Erythroblast (primary cell): ENCODE data around the gene DNAJC11.

ENCODE experiments used
- GATA1 ChIP-seq: IDR thresholded peaks from 2 replicates; pipeline ENCODE4 v1.6.1; 2011; ENCODE audit warnings: low read depth, mild to moderate bottlenecking, control low read depth, low read length, moderate library complexity
- POLR2A ChIP-seq: IDR thresholded peaks from 2 replicates; pipeline ENCODE4 v1.6.1; 2011; ENCODE audit warnings: mild to moderate bottlenecking, low read length

DNA sequence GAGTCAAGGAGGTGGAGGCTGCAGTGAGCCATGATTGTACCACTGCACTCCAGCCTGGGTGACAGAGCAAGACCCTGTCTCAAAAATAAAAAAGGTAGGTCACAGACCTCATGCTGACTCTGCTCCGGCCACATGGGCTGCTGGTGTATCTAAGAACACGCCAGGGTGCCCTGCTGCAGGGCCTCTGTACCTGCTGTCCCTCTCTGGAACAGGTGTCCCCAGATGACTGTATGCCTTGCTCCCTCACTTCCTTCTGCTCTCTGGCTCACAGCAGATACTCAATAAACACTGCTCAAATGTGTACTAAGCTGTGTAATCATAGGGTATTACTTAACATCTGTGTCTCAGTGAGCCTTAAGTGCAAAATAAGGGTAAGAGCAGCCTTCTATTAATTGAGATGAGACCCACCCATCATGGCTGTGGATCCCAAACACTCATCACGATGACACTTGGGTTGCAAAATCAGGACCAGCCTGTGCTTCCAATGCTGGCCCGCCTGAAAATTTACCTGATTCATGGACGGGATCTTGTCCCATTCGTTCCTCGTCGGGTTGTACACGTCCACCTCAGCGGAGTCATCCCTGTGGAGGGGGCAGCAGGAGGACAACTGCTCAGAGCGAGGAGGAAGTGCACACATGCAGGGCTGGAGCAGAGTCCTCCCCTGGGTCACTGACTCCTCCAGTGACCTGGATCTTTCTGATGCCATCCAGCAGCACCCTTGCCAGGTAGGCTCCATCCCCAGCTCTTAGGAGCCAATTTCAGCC lies 106.5 kb downstream of the DNAJC11 start:
- no peak for TF ChIP-seq POLR2A
- TF ChIP-seq GATA1, result no peak
